H1 (cell line): ENCODE results near the gene TNPO3. TPM values are rescaled to one million over a fixed set of nuclear protein-coding genes. Genes with fewer than 3 reads are reported as not detected.

Source experiments
- CTCF ChIA-PET: fragments of 300-600 bp; sonication (Branson Sonifier 250); formaldehyde crosslinking; loops from one replicate; lab custom pipeline; 2021; ENCODE audit not compliant: partially characterized antibody; lab: Charles Lee
- POLR2A ChIA-PET: fragments of 300-600 bp; sonication (Branson Sonifier 250); formaldehyde crosslinking; loops from one replicate; lab custom pipeline; 2021; ENCODE audit warnings: inconsistent platforms; ENCODE audit not compliant: partially characterized antibody; lab: Charles Lee
- DNase-seq, 2 experiments: peaks; one replicate each; pipeline versions ENCODE4 v3.0.0 to v3.0.0-alpha.2; 2010 to 2022; ENCODE audit warnings: low spot score in 2 of 2, low read depth in 1 of 2, mixed read lengths in 1 of 2
- FAIRE-seq: peaks from 2 replicates; lab custom pipeline; 2011; peaks lifted over from hg19 to GRCh38; lab: Jason Lieb, UNC
- H2AFZ ChIP-seq: 2 replicates; pipeline ENCODE4 v1.8.1; 2012; ENCODE audit warnings: low read length, inconsistent platforms
- H2AK5ac ChIP-seq: 2 replicates; pipeline ENCODE4 v1.6.1; 2013; ENCODE audit warnings: low read depth, low read length
- H2BK120ac ChIP-seq: replicated peaks from 2 replicates; pipeline ENCODE3; 2013; ENCODE audit warnings: low read depth, low read length, inconsistent platforms
- H2BK12ac ChIP-seq: 2 replicates; pipeline ENCODE4 v1.6.1; 2013; ENCODE audit warnings: low read depth, low read length
- H2BK15ac ChIP-seq: 2 replicates; pipeline ENCODE4 v1.6.1; 2013; ENCODE audit warnings: low read length
- H2BK20ac ChIP-seq: 2 replicates; pipeline ENCODE4 v1.6.1; 2013; ENCODE audit warnings: low read length
- H2BK5ac ChIP-seq: 2 replicates; pipeline ENCODE4 v1.6.1; 2013; ENCODE audit warnings: low read depth, low read length
- H3K14ac ChIP-seq: 2 replicates; pipeline ENCODE4 v1.6.1; 2013; ENCODE audit warnings: inconsistent platforms; ENCODE audit not compliant: insufficient read length
- H3K18ac ChIP-seq: 2 replicates; pipeline ENCODE4 v1.6.1; 2013; ENCODE audit warnings: low read length; ENCODE audit errors: extremely low read depth
- H3K23ac ChIP-seq: 2 replicates; pipeline ENCODE4 v1.6.1; 2013; ENCODE audit warnings: inconsistent platforms; ENCODE audit not compliant: insufficient read length
- H3K23me2 ChIP-seq: 2 replicates; pipeline ENCODE4 v1.6.1; 2013; ENCODE audit warnings: low read depth, low read length
- H3K27ac ChIP-seq: 2 replicates; pipeline ENCODE4 v1.6.1; 2011; ENCODE audit warnings: low read depth, low read length, inconsistent platforms
- H3K27me3 ChIP-seq, 4 experiments: replicated peaks in 1 of 4; 1 replicate in 1 of 4; 2 replicates in 3 of 4; pipeline versions ENCODE4 v1.6.1 to v1.8.1; 2011 to 2013; ENCODE audit warnings: low read length in 3 of 4, mild to moderate bottlenecking in 3 of 4, inconsistent platforms in 2 of 4, mixed read lengths in 2 of 4, moderate library complexity in 1 of 4; ENCODE audit not compliant: control insufficient read depth in 3 of 4, insufficient read depth in 3 of 4; ENCODE audit errors: extremely low read depth in 1 of 4
- H3K36me3 ChIP-seq, 4 experiments: 2 replicates each; pipeline versions ENCODE4 v1.6.1 to v1.8.1; 2011 to 2013; ENCODE audit warnings: mild to moderate bottlenecking in 4 of 4, low read length in 3 of 4, moderate library complexity in 2 of 4, control low read depth in 1 of 4, inconsistent platforms in 1 of 4; ENCODE audit not compliant: insufficient read depth in 4 of 4, control insufficient read depth in 2 of 4
- H3K4ac ChIP-seq: replicated peaks from 2 replicates; pipeline ENCODE3; 2013; ENCODE audit warnings: low read length, low read depth, mixed read lengths, inconsistent platforms; ENCODE audit not compliant: insufficient read length
- H3K4me1 ChIP-seq, 4 experiments: replicated peaks in 1 of 4; 1 replicate in 1 of 4; 2 replicates in 3 of 4; pipeline versions ENCODE4 v1.6.1 to v1.8.1; 2011 to 2013; ENCODE audit warnings: low read length in 3 of 4, inconsistent platforms in 2 of 4, mixed read lengths in 1 of 4; ENCODE audit not compliant: insufficient read depth in 4 of 4, control insufficient read depth in 3 of 4
- H3K4me2 ChIP-seq, 2 experiments: 2 replicates each; pipeline versions ENCODE4 v1.6.1 to v1.8.1; 2011 to 2013; ENCODE audit warnings: low read depth in 2 of 2, low read length in 2 of 2, control low read depth in 1 of 2, inconsistent platforms in 1 of 2, mild to moderate bottlenecking in 1 of 2; ENCODE audit not compliant: insufficient read depth in 1 of 2
- H3K4me3 ChIP-seq, 4 experiments: fragments of 200-600, 300-600 bp in 1 of 4; sonication (generic), shearing (Covaris generic), sonication (Bioruptor Twin) in 1 of 4; 2 replicates each; pipeline versions ENCODE4 v1.5.1 to v1.8.1; 2011 to 2016; ENCODE audit warnings: low read length in 4 of 4, low read depth in 3 of 4, control low read depth in 2 of 4, inconsistent platforms in 2 of 4, mild to moderate bottlenecking in 2 of 4, mixed read lengths in 1 of 4, moderate library complexity in 1 of 4; ENCODE audit not compliant: insufficient read depth in 2 of 4; ENCODE audit errors: extremely low read depth in 1 of 4
- H3K56ac ChIP-seq: replicated peaks from 2 replicates; pipeline ENCODE3; 2013; ENCODE audit warnings: low read depth, mild to moderate bottlenecking, mixed read lengths, low read length, inconsistent platforms; ENCODE audit not compliant: insufficient read length
- H3K79me1 ChIP-seq: 2 replicates; pipeline ENCODE4 v1.6.1; 2013; ENCODE audit warnings: low read depth, low read length, control low read depth
- H3K79me2 ChIP-seq, 2 experiments: 2 replicates each; pipeline versions ENCODE4 v1.6.1 to v1.8.1; 2012 to 2013; ENCODE audit warnings: low read length in 2 of 2, mild to moderate bottlenecking in 2 of 2, inconsistent platforms in 1 of 2; ENCODE audit not compliant: insufficient read depth in 2 of 2, control insufficient read depth in 1 of 2
- H3K9ac ChIP-seq, 4 experiments: replicated peaks in 1 of 4; 1 replicate in 1 of 4; 2 replicates in 3 of 4; pipeline versions ENCODE4 v1.6.1 to v1.8.1; 2011 to 2013; ENCODE audit warnings: low read depth in 3 of 4, low read length in 3 of 4, control low read depth in 2 of 4, mild to moderate bottlenecking in 2 of 4, moderate library complexity in 2 of 4, inconsistent platforms in 1 of 4; ENCODE audit errors: extremely low read depth in 1 of 4
- H3K9me3 ChIP-seq, 2 experiments: 2 replicates each; pipeline versions ENCODE4 v1.6.1 to v1.8.1; 2012 to 2013; ENCODE audit warnings: mild to moderate bottlenecking in 2 of 2, moderate library complexity in 2 of 2, control low read depth in 1 of 2, inconsistent platforms in 1 of 2, low read depth in 1 of 2, low read length in 1 of 2, mixed read lengths in 1 of 2; ENCODE audit not compliant: insufficient read depth in 2 of 2
- H4K20me1 ChIP-seq, 2 experiments: replicated peaks in 1 of 2; 2 replicates each; pipeline versions ENCODE3 to v1.8.1; 2011 to 2013; ENCODE audit warnings: inconsistent platforms in 2 of 2, low read length in 2 of 2, mild to moderate bottlenecking in 1 of 2; ENCODE audit not compliant: insufficient read depth in 2 of 2, control insufficient read depth in 1 of 2
- H4K5ac ChIP-seq: 2 replicates; pipeline ENCODE4 v1.6.1; 2013; ENCODE audit warnings: low read length, low read depth, mixed read lengths, inconsistent platforms; ENCODE audit not compliant: insufficient read length
- H4K8ac ChIP-seq: 2 replicates; pipeline ENCODE4 v1.8.0; 2013; ENCODE audit warnings: mild to moderate bottlenecking, moderate library complexity, low read length, inconsistent platforms; ENCODE audit not compliant: insufficient read depth; ENCODE audit errors: extremely low read depth
- H4K91ac ChIP-seq: replicated peaks from 2 replicates; pipeline ENCODE3; 2013; ENCODE audit warnings: low read length, mixed read lengths, inconsistent platforms; ENCODE audit not compliant: insufficient read length
- BACH1 ChIP-seq: IDR thresholded peaks from 2 replicates; pipeline ENCODE4 v1.6.1; 2012; ENCODE audit warnings: low read length, improper control_type of control experiment
- GABPA ChIP-seq: IDR thresholded peaks from 2 replicates; pipeline ENCODE4 v1.6.1; 2011; ENCODE audit warnings: mild to moderate bottlenecking, low read length, moderate library complexity, borderline replicate concordance; ENCODE audit not compliant: insufficient read depth
- HDAC2 ChIP-seq, 2 experiments: fragments of 300-600 bp in 1 of 2; sonication (generic) in 1 of 2; IDR thresholded peaks; 2 replicates each; pipeline ENCODE4 v1.6.1; 2011 to 2012; ENCODE audit warnings: low read depth in 2 of 2, low read length in 2 of 2, mild to moderate bottlenecking in 2 of 2, moderate library complexity in 2 of 2, borderline replicate concordance in 1 of 2, inconsistent platforms in 1 of 2
- HDAC6 ChIP-seq: IDR thresholded peaks from one replicate; pipeline ENCODE4 v1.7.1; 2012; ENCODE audit warnings: low read depth, mild to moderate bottlenecking, inconsistent platforms, low read length, moderate library complexity
- JUN ChIP-seq: IDR thresholded peaks from 2 replicates; pipeline ENCODE4 v1.6.1; 2011; ENCODE audit warnings: low read depth, mild to moderate bottlenecking, improper control_type of control experiment, low read length
- JUND ChIP-seq: IDR thresholded peaks from 2 replicates; pipeline ENCODE4 v1.6.1; 2011; ENCODE audit warnings: mild to moderate bottlenecking, improper control_type of control experiment, low read length
- KDM4A ChIP-seq: IDR thresholded peaks from one replicate; pipeline ENCODE4 v1.7.1; 2012; ENCODE audit warnings: low read depth, mild to moderate bottlenecking, moderate library complexity, low read length, inconsistent platforms; ENCODE audit not compliant: severe bottlenecking
- NRF1 ChIP-seq: IDR thresholded peaks from 2 replicates; pipeline ENCODE4 v1.6.1; 2011; ENCODE audit warnings: mild to moderate bottlenecking, low read depth, low read length, improper control_type of control experiment
- RXRA ChIP-seq: IDR thresholded peaks from 2 replicates; pipeline ENCODE4 v1.6.1; 2011; ENCODE audit warnings: low read depth, mild to moderate bottlenecking, low read length, moderate library complexity; ENCODE audit not compliant: insufficient read depth
- SIX5 ChIP-seq: IDR thresholded peaks from 2 replicates; pipeline ENCODE4 v1.6.1; 2011; ENCODE audit warnings: mild to moderate bottlenecking, low read depth, low read length
- SP2 ChIP-seq: IDR thresholded peaks from 2 replicates; pipeline ENCODE4 v1.6.1; 2012; ENCODE audit warnings: mild to moderate bottlenecking, low read length, inconsistent platforms
- SRF ChIP-seq: IDR thresholded peaks from 2 replicates; pipeline ENCODE4 v1.6.1; 2011; ENCODE audit warnings: mild to moderate bottlenecking, low read depth, low read length, moderate library complexity
- TBP ChIP-seq: IDR thresholded peaks from 2 replicates; pipeline ENCODE4 v1.6.1; 2011; ENCODE audit warnings: low read depth, low read length, improper control_type of control experiment
- WGBS, 2 experiments: shearing (Covaris generic) in 1 of 2; methylation state at CpG; one replicate each; pipeline versions ENCODE4 v1.1.6 to v1.1.7; 2013 to 2015; ENCODE audit warnings: low lambda C conversion rate in 2 of 2, mixed read lengths in 2 of 2, inconsistent platforms in 1 of 2, low coverage in 1 of 2, missing lambda C conversion rate in 1 of 2; ENCODE audit not compliant: insufficient replicate concordance in 2 of 2, insufficient coverage in 1 of 2, insufficient read length in 1 of 2; ENCODE audit errors: extremely low coverage in 1 of 2, missing lambda C conversion rate in 1 of 2; 5-methylcytosine and 5-hydroxymethylcytosine counted together
- polyA plus RNA-seq, 7 experiments: library from polyadenylated mRNA; depleted of rRNA in 3 of 7; stranded (reverse) in 5 of 7; unstranded in 2 of 7; fragments of >200 nt in 5 of 7; fragments of 200-250 nt in 2 of 7; gene quantifications; 1 replicate in 5 of 7; 2 replicates in 1 of 7; 4 replicates in 1 of 7; pipeline versions ENCODE4 v1.2.1 to v1.2.3, GENCODE V29; 2011 to 2013; ENCODE audit warnings: missing spikeins in 2 of 7, mixed read lengths in 2 of 7
- total RNA-seq: library from RNA; stranded (reverse); fragmentation: NEBNext Ultra II Directional; extraction: Animal tissue kit (Norgen Biotek cat#: 25700); gene quantifications from 2 replicates; pipeline ENCODE4 v1.2.1, GENCODE V29; 2021

Gene TNPO3
- total and polyA plus RNA-seq, 2 of the 8 experiments (the other 6 are each of a cell fraction or from before 2014, with no cell fraction given), result 67.6 to 99.2 TPM

GRCh38 chr7:129006636-129007414 is 48.1 kb downstream of the TNPO3 start:
- Histone ChIP-seq H2BK12ac (no peak overlapping the region), H3K27ac (no peak overlapping the region), H3K18ac (no peak overlapping the region), H4K5ac (no peak overlapping the region), H2BK15ac (no peak overlapping the region), H2BK20ac (no peak overlapping the region), H3K23me2 (no peaks in the 10 kb centered on the region), H3K36me3 (peaks cover 0 to 39% (median 9%) of the 10 kb centered on the region in 4 experiments; a peak in 5 of 8 replicates), H3K9me3 (no peaks in the 10 kb centered on the region), H2AK5ac (no peak overlapping the region), H4K91ac (no peak overlapping the region), H3K79me2 (peaks cover 0 to 18% of the 10 kb centered on the region in 2 experiments; a peak in 2 of 4 replicates), H3K27me3 (no peaks in the 10 kb centered on the region), H3K4ac (no peak overlapping the region), H3K4me1 (no peaks in the 10 kb centered on the region), H4K8ac (no peak overlapping the region), H3K14ac (no peak overlapping the region), H2AFZ (no peak overlapping the region), H3K4me2 (no peak overlapping the region), H2BK120ac (no peak overlapping the region), H3K23ac (no peak overlapping the region), H4K20me1 (no peaks in the 10 kb centered on the region), H3K4me3 (no peak overlapping the region), H3K56ac (no peak overlapping the region), H3K9ac (no peak overlapping the region), H2BK5ac (no peak overlapping the region), H3K79me1 (no peaks in the 10 kb centered on the region)
- WGBS, 2 experiments, result 87% methylated on average over 3 of the region's 3 CpGs; no CpG with 5 or more reads in 1 of the 2 experiments
- POLR2A ChIA-PET, result interaction anchor here (1.2 to 1.6 kb wide), 3 partner anchors 14 to 48 kb away, joined by 3 to 4 read pairs (median 4); partner anchors contain the start of gene TNPO3
- DNase-seq (no peak), FAIRE-seq (no peak)
- CTCF ChIA-PET, result interaction anchor here (0.8 to 2.0 kb wide), 9 partner anchors 13 to 267 kb away, joined by 3 to 8 read pairs (median 3); no protein-coding TSS in a partner anchor
- TF ChIP-seq JUND (no peak), SP2 (no peak), BACH1 (no peak), NRF1 (no peak), HDAC6 (no peak), GABPA (no peak), SIX5 (no peak), JUN (no peak), RXRA (no peak), TBP (no peak), KDM4A (no peak), HDAC2 (IDR thresholded peaks at IDR 0.05; ENCODE audit: borderline replicate concordance in 1 of 2, low read depth in 2 of 2, low read length in 2 of 2) (no peak), SRF (no peak)
